B cell (primary cell): ENCODE data around the gene FTO.

ENCODE experiments used
- CTCF ChIP-seq: fragments of 200-600 bp; IDR thresholded peaks from one replicate; pipeline ENCODE4 v1.8.0; 2022; ENCODE audit warnings: antibody characterized with exemption, mild to moderate bottlenecking
- EZH2 ChIP-seq: IDR thresholded peaks from 2 replicates; pipeline ENCODE4 v1.6.1; 2012; ENCODE audit warnings: borderline replicate concordance, low read depth, mild to moderate bottlenecking, moderate library complexity, low read length; ENCODE audit not compliant: insufficient read depth, poor library complexity, severe bottlenecking

- TF ChIP-seq CTCF (no peak), EZH2 (no peak)
These were observed 28.5 kb downstream of the FTO start for GRCh38 chr16:53732296-53732929.
